ENCODE measurements around the gene EBF3.

EBF3 gene

GRCh38 chr10:129909531-129910256 is 54.4 kb downstream of the EBF3 start:
- DNase-seq, result no peak

GRCh38 chr10:129909080-129909479 is 55.0 kb downstream of the EBF3 start:
- DNase-seq, result no peak

GRCh38 chr10:129908406-129908805 is 55.7 kb downstream of the EBF3 start:
- DNase-seq, result no peak

GRCh38 chr10:129905553-129905952 is 58.5 kb downstream of the EBF3 start:
- DNase-seq, result no peak

- DNase-seq, result no peak
Observed at GRCh38 chr10:129904323-129904722, 59.8 kb downstream of the EBF3 start.

GRCh38 chr10:129901389-129902006 is 62.6 kb downstream of the EBF3 start:
- DNase-seq, result no peak

GRCh38 chr10:129900825-129901224 is 63.2 kb downstream of the EBF3 start:
- no peak for DNase-seq

- no peak for DNase-seq
Observed at GRCh38 chr10:129899276-129900130, 64.6 kb downstream of the EBF3 start.

GRCh38 chr10:129898706-129899268 is 65.3 kb downstream of the EBF3 start:
- no peak for DNase-seq

GRCh38 chr10:129897871-129898626 is 66.0 kb downstream of the EBF3 start:
- DNase-seq, result no peak

- no peak for DNase-seq
Observed at GRCh38 chr10:129896860-129897200, 67.2 kb downstream of the EBF3 start.

- DNase-seq, result no peak
Observed at GRCh38 chr10:129896136-129896859, 67.8 kb downstream of the EBF3 start.

- no peak for DNase-seq
Observed at GRCh38 chr10:129895811-129896135, 68.3 kb downstream of the EBF3 start.

- DNase-seq, result no peak
Observed at GRCh38 chr10:129894698-129895097, 69.4 kb downstream of the EBF3 start.

- no peak for DNase-seq
Observed at GRCh38 chr10:129893104-129894089, 70.7 kb downstream of the EBF3 start.

GRCh38 chr10:129892548-129893052 is 71.5 kb downstream of the EBF3 start:
- DNase-seq, result no peak

- no peak for DNase-seq
Observed at GRCh38 chr10:129891806-129892205, 72.3 kb downstream of the EBF3 start.

GRCh38 chr10:129890170-129890569 is 73.9 kb downstream of the EBF3 start:
- no peak for DNase-seq

GRCh38 chr10:129888784-129889616 is 75.1 kb downstream of the EBF3 start:
- no peak for DNase-seq

All from hippocampal formation (tissue), 2 donors.